ENCODE measurements around the gene ERI3.

The ERI3 gene

DNA sequence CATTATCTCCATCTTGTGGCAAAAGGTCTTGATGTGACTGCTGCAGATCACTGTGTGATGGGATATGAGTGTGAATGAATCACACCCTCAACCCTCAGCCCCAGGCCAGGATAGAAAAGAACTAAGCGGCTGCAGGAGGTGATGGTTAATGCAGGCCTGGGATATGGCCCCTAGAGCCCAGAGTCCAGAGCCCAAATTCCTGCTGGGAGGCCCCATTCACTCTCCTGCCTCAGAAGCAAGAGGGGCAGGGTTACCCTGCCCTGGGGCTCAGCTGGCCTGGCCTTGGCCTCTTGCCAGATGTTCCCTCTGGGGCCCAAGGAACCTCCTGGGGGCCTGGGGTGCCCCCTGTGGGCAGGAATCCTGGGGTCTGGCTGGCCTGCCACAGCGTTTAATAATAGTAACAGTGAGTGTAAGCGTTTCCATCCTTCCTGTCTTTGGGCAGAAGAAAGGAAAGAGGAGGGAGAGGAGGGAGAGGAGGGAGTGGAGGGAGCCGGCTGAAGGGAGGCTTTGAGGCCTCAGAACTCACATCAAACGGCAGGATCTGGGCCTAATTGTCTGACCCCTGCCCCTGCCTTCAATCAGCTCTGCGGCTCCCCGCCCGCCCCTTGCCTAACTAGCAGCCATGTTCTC, 115.6 kb downstream of the ERI3 start:
- no peak overlapping the region for H3K4me3 ChIP-seq (ENCODE audit: low read depth, low read length)
- TF ChIP-seq, protein P1, sequence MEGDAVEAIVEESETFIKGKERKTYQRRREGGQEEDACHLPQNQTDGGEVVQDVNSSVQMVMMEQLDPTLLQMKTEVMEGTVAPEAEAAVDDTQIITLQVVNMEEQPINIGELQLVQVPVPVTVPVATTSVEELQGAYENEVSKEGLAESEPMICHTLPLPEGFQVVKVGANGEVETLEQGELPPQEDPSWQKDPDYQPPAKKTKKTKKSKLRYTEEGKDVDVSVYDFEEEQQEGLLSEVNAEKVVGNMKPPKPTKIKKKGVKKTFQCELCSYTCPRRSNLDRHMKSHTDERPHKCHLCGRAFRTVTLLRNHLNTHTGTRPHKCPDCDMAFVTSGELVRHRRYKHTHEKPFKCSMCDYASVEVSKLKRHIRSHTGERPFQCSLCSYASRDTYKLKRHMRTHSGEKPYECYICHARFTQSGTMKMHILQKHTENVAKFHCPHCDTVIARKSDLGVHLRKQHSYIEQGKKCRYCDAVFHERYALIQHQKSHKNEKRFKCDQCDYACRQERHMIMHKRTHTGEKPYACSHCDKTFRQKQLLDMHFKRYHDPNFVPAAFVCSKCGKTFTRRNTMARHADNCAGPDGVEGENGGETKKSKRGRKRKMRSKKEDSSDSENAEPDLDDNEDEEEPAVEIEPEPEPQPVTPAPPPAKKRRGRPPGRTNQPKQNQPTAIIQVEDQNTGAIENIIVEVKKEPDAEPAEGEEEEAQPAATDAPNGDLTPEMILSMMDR (IDR thresholded peaks at IDR 0.05; ENCODE audit: borderline replicate concordance, insufficient read depth, low read depth, low read length), result no peak

DNA sequence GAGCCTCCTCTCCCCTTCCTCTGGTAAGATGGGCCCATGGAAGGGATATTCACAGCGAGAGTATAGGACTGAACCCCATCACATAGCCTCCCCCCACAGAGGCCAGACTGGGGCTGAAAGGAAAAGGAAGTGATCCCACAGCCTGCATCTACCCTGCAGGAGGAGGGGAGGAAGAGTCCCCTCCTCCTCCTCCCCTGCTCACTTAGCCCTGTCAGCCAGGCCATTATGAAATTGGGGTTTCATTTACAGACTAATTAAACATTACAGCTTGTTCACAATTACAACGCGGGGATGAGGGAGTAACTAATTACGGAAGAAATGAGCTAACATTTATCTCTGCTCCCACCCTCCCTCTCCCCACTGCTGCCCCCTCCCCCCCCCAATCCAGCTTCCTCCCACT, 116.4 kb downstream of the ERI3 start:
- TF ChIP-seq, protein P1 (IDR thresholded peaks at IDR 0.05; ENCODE audit: borderline replicate concordance, insufficient read depth, low read depth, low read length), result no peak
- no peak overlapping the region for H3K4me3 ChIP-seq (ENCODE audit: low read depth, low read length)

DNA sequence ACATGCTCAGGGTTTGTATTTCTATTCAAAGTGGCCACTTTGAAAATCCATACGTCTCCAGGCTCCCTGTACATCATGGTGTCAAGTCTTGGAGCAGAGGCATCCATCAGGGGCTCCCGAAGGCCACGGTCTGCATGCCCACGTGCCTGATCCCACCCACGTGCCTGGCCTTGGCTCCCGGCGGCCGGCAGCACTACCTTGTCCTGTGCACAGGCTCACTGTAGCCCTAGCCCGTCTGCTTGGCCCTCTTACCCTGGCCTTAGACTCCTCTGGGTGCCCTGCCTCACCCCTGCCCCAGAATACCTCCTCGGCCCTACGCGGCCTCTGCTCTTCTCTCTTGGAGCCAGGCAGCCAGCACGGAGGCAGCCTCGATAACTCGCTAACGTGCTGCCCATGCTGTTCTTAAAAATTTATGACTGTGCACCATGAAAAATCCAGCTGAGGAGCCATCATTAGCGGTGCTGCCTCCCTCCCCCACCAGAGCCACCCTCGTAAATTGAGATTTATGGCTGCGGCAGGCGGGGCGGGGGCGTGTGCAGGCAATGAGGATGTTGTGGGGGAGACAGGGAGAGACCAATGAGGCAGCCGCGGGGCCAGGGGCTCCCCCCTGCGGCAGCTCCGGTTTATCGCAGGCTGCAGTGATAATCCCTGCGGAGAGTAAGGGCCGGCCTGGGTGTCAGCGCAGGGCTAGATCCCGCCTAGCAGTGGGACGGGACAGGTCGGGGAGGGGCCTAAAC, 117.2 kb downstream of the ERI3 start:
- H3K4me3 ChIP-seq (ENCODE audit: low read depth, low read length), result no peak overlapping the region
- TF ChIP-seq, protein P1 (IDR thresholded peaks at IDR 0.05; ENCODE audit: borderline replicate concordance, insufficient read depth, low read depth, low read length), result peak; percentile 70

DNA sequence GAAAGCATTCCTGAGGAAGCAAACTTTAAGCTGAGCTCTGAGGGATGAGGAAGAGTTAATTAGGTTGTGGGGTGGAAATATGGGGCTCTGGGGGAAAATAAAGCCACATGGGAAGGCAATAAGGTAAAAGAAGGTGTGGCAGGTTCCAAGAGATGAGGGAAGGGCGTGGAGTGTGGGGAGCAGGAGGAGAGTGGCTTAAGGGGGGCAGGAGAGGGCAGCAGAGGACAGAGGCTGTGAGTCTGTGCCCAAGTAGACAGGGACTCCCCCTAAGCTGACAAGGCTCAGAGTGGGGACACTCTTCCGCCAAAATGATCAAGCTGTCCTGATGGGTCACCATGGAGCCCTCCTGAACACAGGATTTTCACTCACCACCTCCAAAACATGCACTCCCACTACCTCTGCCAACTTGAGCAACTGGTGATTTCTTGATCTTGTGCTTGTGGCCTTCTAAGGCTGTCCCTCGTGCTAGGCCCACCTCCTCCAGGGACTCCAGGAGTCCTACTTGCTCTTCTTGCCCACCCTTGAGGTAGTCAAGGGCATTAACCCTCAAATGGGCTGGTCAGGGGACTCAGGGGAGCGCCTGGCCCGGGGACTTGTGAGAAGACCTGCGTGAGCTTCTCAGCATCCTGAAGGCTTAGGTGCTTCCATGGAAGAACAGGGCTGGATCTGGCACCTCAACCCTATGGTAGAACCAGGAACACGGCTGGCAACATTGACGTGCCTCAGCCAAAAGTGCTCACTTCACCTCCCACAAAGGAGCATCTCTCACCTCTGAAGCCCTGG, 118.4 kb downstream of the ERI3 start:
- no peak overlapping the region for H3K4me3 ChIP-seq (ENCODE audit: low read depth, low read length)
- TF ChIP-seq, protein P1 (IDR thresholded peaks at IDR 0.05; ENCODE audit: borderline replicate concordance, insufficient read depth, low read depth, low read length), result no peak

DNA sequence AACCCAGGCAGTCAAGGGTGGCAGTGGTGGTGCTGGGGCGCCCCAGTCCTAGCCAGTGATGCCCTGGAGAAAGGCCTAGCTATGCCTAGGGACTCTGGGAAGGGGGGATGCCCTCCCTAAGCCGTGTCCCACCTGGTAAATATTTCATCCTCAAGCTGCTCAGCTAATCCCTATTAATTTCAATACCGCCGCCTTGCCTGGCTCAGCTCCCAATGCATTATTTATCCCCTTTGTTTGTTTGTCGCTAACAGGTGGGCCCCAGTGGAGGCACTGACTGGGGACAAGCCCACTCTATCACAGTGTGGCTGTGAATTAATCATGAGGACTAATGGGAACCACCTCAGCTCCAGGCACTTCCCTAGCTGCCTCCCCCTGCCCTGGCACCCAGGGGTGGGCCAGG, 119.2 kb downstream of the ERI3 start:
- H3K4me3 ChIP-seq (ENCODE audit: low read depth, low read length), result no peak overlapping the region
- TF ChIP-seq, protein P1 (IDR thresholded peaks at IDR 0.05; ENCODE audit: borderline replicate concordance, insufficient read depth, low read depth, low read length), result no peak

DNA sequence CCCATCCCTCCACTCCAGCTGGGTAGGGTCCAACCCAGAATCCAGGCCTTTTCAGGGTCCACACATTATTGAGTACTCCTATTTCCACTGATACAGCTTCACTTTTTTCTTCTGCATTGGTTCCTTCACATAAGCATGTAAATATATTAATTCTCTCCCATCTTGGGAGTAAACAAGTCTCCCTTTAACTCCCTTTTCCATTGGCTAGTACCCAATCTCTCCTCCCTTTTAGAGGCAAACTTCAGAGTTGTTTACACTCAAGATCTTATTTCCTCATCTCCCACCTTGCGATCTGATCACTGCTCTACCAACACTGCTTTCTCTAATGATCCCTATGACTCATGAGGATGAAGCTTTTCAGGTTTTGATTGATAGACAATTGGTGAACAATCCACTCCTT, 121.5 kb downstream of the ERI3 start:
- TF ChIP-seq, protein P1 (IDR thresholded peaks at IDR 0.05; ENCODE audit: borderline replicate concordance, insufficient read depth, low read depth, low read length), result no peak
- no peak overlapping the region for H3K4me3 ChIP-seq (ENCODE audit: low read depth, low read length)

All from GM12875 (cell line).